ENCODE measurements around the gene ZPBP.

DNA sequence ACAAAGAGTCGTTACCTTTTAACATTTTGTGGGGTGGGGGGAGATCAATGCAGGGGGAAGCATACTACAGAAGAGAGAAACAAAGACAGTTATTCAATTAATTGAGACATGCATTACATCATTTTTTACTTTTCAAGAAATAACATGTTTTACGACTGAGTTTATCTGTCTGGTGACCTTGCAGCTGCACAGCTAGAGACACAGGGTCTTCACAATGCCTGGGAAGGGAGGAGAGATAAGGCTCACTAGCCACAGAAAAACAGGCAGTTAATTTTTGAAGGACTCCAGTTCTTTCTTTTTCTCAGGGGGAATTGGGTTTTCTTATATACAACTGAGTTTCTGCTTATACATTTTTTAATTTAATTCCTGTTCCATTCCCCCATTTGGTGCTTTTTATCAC is 30.1 kb downstream of the ZPBP start:
- TF ChIP-seq, protein P1, sequence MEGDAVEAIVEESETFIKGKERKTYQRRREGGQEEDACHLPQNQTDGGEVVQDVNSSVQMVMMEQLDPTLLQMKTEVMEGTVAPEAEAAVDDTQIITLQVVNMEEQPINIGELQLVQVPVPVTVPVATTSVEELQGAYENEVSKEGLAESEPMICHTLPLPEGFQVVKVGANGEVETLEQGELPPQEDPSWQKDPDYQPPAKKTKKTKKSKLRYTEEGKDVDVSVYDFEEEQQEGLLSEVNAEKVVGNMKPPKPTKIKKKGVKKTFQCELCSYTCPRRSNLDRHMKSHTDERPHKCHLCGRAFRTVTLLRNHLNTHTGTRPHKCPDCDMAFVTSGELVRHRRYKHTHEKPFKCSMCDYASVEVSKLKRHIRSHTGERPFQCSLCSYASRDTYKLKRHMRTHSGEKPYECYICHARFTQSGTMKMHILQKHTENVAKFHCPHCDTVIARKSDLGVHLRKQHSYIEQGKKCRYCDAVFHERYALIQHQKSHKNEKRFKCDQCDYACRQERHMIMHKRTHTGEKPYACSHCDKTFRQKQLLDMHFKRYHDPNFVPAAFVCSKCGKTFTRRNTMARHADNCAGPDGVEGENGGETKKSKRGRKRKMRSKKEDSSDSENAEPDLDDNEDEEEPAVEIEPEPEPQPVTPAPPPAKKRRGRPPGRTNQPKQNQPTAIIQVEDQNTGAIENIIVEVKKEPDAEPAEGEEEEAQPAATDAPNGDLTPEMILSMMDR (IDR thresholded peaks at IDR 0.05) = no peak
- TF ChIP-seq POLR2A (IDR thresholded peaks at IDR 0.05) = no peak

All from testis (tissue), 2 donors.